ENCODE data around the gene AHRR. TPM values are rescaled to one million over a fixed set of nuclear protein-coding genes. Genes with fewer than 3 reads are reported as not detected.

Gene AHRR
- total RNA-seq, 2 experiments from 2014 or later: 35.7 to 41.6 TPM

DNA sequence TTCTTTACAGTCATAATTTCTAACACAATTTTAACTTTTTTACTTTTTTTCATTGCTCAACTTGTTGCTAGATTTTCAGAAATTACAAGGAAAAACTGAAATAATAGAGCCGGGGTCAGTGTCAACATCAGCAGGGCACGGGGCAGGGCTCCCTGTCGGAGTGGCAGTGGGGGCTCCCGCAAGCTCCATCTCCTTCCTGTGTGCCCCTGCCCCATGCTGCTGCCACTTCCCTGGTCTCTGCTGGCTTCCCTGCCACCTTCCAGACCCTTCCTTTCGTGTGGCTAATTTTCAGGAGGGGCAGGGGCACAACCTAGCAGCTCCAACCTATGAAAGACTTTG lies 120.5 kb downstream of the AHRR start:
- no peak for DNase-seq
- H3K4me1 Mint-ChIP-seq: peaks cover 33% of the 10 kb centered on the region
- H3K27ac Mint-ChIP-seq: peak overlapping the region; percentile 97
- H3K27me3 Mint-ChIP-seq: no peaks in the 10 kb centered on the region
- H3K36me3 Mint-ChIP-seq: peaks cover 7% of the 10 kb centered on the region
- POLR2A ChIA-PET: interaction anchor here (0.7 kb wide), 1 partner anchor 46 kb away, joined by 3 read pairs; no protein-coding TSS in a partner anchor
- no peak for ATAC-seq (ENCODE audit: low read depth)
- no peaks in the 10 kb centered on the region for H3K9me3 Mint-ChIP-seq
- peak overlapping the region; percentile 96 for H3K4me3 Mint-ChIP-seq

DNA sequence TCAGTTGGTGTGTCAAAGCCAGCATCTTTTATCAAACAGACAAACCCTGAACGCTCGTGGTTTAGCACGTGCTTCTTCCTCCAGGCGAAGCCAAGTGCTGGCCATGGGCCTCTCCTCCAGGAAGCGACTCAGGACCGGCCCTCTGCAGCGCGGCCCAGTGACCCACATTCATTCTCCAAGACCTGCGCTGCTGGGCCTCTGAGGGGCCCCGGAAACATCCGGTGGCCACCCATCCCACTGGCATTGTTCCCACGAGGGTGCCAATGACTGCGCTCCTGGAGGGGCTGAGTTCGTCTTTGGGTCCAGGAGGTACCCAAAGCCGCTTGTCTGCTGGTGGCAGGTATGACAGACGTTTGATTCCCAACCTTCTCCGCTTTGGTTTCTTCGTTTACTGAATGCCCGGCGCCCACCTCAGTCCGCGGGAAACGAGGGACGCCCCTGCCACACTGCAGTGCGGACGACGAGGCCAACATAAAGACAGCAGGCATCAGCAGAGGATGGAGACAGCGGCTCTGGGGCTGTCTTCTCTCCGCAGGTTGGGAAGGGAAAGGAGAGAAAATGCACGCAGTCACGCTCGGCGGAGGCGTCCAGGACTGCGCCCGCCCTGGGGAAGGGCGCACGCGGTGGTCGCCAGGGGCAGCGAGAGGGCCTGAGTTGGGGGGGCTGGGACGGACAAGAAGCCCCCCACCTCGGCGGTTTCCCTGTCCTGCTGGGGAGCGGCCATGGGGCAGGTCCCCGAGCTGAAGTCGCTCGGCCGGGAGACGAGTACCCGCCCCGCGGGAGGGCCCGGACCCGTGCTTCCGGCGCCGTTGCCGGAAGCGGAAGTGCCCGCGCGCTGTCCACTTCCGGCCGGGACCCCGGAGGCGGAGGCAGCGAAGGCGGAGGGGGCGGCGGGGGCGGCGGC lies 121.1 kb downstream of the AHRR start, which contains the start of gene EXOC3:
Gene EXOC3 (plus strand): TSS at position 842 of the 904 bp plus-strand sequence. CDS start 3,030 bp downstream, outside the sequence.
- Mint-ChIP-seq H3K27me3 (no peaks in the 10 kb centered on the region), H3K36me3 (peaks cover 7% of the 10 kb centered on the region), H3K4me3 (peak within 1 kb of the TSS; percentile 96), H3K4me1 (peaks cover 34% of the 10 kb centered on the region), H3K9me3 (no peaks in the 10 kb centered on the region), H3K27ac (peak within 1 kb of the TSS; percentile 97)
- POLR2A ChIA-PET: interaction anchor here (0.7 to 1.0 kb wide), 2 partner anchors 29 to 47 kb away, joined by 3 read pairs; no protein-coding TSS in a partner anchor
- peak; percentile 88 for DNase-seq
- ATAC-seq (ENCODE audit: low read depth): peak; percentile 84

DNA sequence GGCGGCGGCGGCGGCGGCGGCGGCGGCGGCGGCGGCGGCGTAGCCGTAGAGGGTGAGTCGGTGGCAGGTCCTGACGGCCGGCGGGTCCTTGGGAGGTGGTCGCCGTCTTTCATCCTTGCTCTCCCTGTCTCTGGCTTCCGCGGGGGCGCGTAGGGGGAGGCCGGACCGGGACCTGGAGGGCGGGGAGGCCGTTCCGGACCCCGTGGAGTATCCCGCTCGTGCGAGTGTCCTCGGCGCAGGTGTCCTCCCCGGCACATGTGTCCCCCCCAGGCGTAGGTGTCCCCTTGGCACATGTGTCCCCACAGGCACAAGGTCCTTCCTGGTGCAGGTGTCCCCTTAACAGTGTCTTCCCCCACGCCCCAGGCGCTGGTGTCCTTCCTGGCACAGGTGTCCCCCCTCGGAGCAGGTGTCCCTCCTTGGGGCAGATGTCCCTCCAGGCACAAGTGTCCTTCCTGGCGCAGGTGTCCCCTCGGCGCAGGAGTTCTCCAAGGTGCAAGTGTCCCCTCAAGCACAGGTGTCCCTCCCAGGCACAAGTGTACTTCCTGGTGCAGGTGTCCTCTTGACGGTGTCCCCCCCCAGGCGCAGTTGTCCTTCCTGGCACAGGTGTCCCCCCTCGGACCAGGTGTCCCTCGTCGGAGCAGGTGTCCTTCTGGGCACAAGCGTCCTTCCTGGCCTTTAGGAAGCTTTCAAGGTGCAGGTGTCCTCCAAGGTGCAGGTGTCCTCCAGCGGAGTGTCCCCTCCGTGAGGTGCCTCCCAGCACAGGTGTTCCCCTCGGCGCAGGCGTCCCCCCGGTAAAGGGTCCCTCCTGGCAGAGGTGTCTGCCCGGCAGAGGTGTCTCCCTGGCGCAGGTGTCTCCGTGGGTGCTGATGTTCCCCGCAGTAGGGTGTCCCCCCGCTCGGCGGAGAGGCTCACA lies 122.0 kb downstream of the AHRR start:
- Mint-ChIP-seq H3K27me3 (no peaks in the 10 kb centered on the region), H3K36me3 (peaks cover 10% of the 10 kb centered on the region)
- POLR2A ChIA-PET: interaction anchor here (1.0 to 1.3 kb wide), 2 partner anchors 28 to 74 kb away, joined by 3 read pairs; no protein-coding TSS in a partner anchor

GRCh38 chr5:444226-444625 lies 122.7 kb downstream of the AHRR start:
- DNase-seq (no peak), ATAC-seq (ENCODE audit: low read depth) (no peak)
- no peaks in the 10 kb centered on the region for H3K27me3 Mint-ChIP-seq
- peaks cover 35% of the 10 kb centered on the region for H3K4me1 Mint-ChIP-seq
- H3K4me3 Mint-ChIP-seq: peak overlapping the region; percentile 96
- H3K27ac Mint-ChIP-seq: peak overlapping the region; percentile 77
- POLR2A ChIA-PET: interaction anchor here (1.3 kb wide), 1 partner anchor 75 kb away, joined by 3 read pairs; no protein-coding TSS in a partner anchor
- H3K9me3 Mint-ChIP-seq: no peaks in the 10 kb centered on the region
- H3K36me3 Mint-ChIP-seq: peaks cover 16% of the 10 kb centered on the region

More for the DNA sequence above, 122.0 kb downstream of the AHRR start:
- Mint-ChIP-seq H3K4me1 (peaks cover 34% of the 10 kb centered on the region), H3K9me3 (no peaks in the 10 kb centered on the region), H3K4me3 (peak overlapping the region; percentile 96), H3K27ac (peak overlapping the region; percentile 78)
- peak; percentile 39 for ATAC-seq (ENCODE audit: low read depth)
- DNase-seq: peak; percentile 61

- Mint-ChIP-seq H3K36me3 (peaks cover 30% of the 10 kb centered on the region), H3K4me3 (no peak overlapping the region), H3K27ac (no peak overlapping the region), H3K4me1 (peaks cover 35% of the 10 kb centered on the region), H3K9me3 (peaks cover 4% of the 10 kb centered on the region), H3K27me3 (no peaks in the 10 kb centered on the region)
- ATAC-seq (ENCODE audit: low read depth) (no peak), DNase-seq (peak; percentile 19)
- POLR2A ChIA-PET: no interaction called here
Measured at GRCh38 chr5:445591-445990, 124.1 kb downstream of the AHRR start.

DNA sequence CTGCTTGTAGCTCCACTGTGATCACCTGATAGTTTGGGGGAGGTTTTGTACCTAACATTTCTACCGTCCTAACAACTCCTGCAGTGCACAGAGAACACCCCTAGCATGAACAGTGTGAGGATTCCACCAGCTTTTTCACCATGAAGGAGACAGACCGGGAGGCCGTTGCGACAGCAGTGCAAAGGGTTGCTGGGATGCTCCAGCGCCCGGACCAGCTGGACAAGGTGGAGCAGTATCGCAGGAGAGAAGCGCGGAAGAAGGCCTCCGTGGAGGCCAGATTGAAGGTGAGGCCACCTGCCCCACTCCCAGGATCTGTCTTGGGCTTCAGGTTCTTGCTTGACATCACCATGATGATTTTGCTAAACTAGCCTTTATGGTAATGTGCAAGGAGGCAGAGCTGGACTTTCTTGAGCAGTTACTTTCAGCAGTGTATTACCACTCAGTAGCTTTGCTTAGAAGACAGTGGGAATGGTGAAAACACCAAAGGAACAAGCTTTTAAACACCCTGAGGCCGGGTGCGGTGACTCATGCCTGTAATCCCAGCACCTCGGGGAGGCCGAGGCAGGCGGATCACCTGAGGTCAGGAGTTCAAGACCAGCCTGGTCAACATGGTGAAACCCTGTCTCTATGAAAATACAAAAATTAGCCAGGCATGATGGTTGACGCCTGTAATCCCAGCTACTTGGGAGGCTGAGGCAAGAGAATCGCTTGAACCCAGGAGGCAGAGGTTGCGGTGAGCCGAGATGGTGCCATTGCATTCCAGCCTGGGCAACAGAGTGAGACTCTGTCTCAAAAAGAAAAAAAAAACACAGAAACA lies 124.8 kb downstream of the AHRR start:
- POLR2A ChIA-PET: interaction anchor here (0.6 to 1.6 kb wide), 5 partner anchors 25 to 228 kb away, joined by 3 to 8 read pairs (median 3); partner anchors contain the start of genes CCDC127, CEP72 and SDHA
- H3K9me3 Mint-ChIP-seq: peaks cover 5% of the 10 kb centered on the region
- no peak for ATAC-seq (ENCODE audit: low read depth)
- peak; percentile 22 for DNase-seq
- peaks cover 37% of the 10 kb centered on the region for H3K36me3 Mint-ChIP-seq
- peak overlapping the region; percentile 9 for H3K27ac Mint-ChIP-seq
- H3K27me3 Mint-ChIP-seq: no peaks in the 10 kb centered on the region
- peaks cover 30% of the 10 kb centered on the region for H3K4me1 Mint-ChIP-seq
- H3K4me3 Mint-ChIP-seq: no peak overlapping the region

GRCh38 chr5:446883-447263 lies 125.4 kb downstream of the AHRR start:
- DNase-seq (peak; percentile 36), ATAC-seq (ENCODE audit: low read depth) (no peak)
- Mint-ChIP-seq H3K4me1 (peaks cover 29% of the 10 kb centered on the region), H3K4me3 (no peak overlapping the region), H3K9me3 (peaks cover 8% of the 10 kb centered on the region), H3K36me3 (peaks cover 43% of the 10 kb centered on the region), H3K27ac (no peak overlapping the region), H3K27me3 (no peaks in the 10 kb centered on the region)
- POLR2A ChIA-PET: interaction anchor here (0.6 to 1.6 kb wide), 5 partner anchors 25 to 229 kb away, joined by 3 to 8 read pairs (median 3); partner anchors contain the start of genes CCDC127, CEP72 and SDHA

GRCh38 chr5:447501-447900 lies 126.0 kb downstream of the AHRR start:
- H3K27ac Mint-ChIP-seq: no peak overlapping the region
- POLR2A ChIA-PET: interaction anchor here (0.7 to 1.6 kb wide), 2 partner anchors 24 to 229 kb away, joined by 3 to 8 read pairs; partner anchors contain the start of genes CCDC127 and SDHA
- no peak overlapping the region for H3K4me3 Mint-ChIP-seq
- H3K27me3 Mint-ChIP-seq: no peaks in the 10 kb centered on the region
- H3K36me3 Mint-ChIP-seq: peaks cover 49% of the 10 kb centered on the region
- peaks cover 33% of the 10 kb centered on the region for H3K4me1 Mint-ChIP-seq
- H3K9me3 Mint-ChIP-seq: peaks cover 13% of the 10 kb centered on the region
- ATAC-seq (ENCODE audit: low read depth) (no peak), DNase-seq (peak; percentile 24)

DNA sequence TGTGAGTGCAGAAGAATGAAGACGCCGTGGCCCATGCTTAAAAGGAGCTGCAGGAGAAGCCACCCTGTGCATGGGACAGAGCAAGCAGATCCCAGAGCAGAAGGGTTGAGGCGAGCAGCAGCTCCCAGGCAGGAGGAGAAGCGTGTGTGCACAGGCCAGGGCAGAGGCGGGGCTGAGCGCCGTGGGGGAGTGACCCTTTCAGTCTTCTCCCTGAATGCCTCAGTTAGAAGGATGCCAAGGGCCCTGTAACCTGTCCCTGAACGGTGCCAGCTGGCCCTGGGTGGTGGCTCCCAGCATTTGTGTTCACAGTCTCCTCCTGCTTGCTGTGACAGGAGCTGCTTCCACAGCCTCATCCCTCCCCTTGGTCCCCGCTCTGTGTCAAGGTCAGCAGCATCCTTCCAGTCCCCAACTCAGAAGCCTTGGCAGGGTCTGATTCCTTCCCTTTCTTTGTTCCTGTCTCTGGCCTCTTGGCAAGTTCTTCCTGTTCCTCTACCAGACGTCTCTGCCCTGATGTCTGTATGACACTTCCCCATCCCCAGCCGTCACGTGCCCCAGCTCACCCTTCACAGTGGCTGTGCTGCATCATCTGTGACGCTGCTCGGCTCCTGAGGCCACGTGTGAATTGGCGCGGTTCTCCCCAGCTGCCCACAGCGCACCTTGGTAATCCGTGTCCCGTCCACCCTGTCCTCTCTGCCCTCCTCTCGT lies 126.7 kb downstream of the AHRR start:
- Mint-ChIP-seq H3K36me3 (peaks cover 56% of the 10 kb centered on the region), H3K27me3 (no peaks in the 10 kb centered on the region), H3K9me3 (peaks cover 13% of the 10 kb centered on the region), H3K4me3 (no peak overlapping the region), H3K4me1 (peaks cover 38% of the 10 kb centered on the region), H3K27ac (no peak overlapping the region)
- DNase-seq: peak; percentile 24
- ATAC-seq (ENCODE audit: low read depth): no peak
- POLR2A ChIA-PET: interaction anchor here (1.0 kb wide), 1 partner anchor 24 kb away, joined by 5 read pairs; no protein-coding TSS in a partner anchor

DNA sequence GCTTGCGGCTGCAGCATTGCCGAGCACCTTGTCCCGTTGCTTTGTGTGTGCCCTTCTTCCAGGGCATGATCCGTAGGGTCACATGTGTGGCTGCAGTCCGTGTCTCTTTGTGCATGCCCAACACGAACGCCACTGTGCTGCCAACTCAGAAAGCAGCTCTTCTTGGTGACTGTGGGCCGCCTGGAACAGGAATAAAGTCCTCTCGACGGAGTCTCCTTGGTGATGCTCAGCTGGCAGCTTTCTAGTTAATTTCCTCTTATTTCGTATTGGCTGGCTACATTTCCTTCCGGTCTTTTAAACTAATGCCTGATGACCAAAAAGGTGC lies 127.2 kb downstream of the AHRR start:
- H3K9me3 Mint-ChIP-seq: peaks cover 13% of the 10 kb centered on the region
- H3K4me3 Mint-ChIP-seq: no peak overlapping the region
- POLR2A ChIA-PET: interaction anchor here (1.0 kb wide), 1 partner anchor 23 kb away, joined by 5 read pairs; no protein-coding TSS in a partner anchor
- H3K4me1 Mint-ChIP-seq: peaks cover 41% of the 10 kb centered on the region
- no peaks in the 10 kb centered on the region for H3K27me3 Mint-ChIP-seq
- no peak for ATAC-seq (ENCODE audit: low read depth)
- peaks cover 61% of the 10 kb centered on the region for H3K36me3 Mint-ChIP-seq
- H3K27ac Mint-ChIP-seq: no peak overlapping the region
- DNase-seq: no peak

GRCh38 chr5:449151-449550 lies 127.6 kb downstream of the AHRR start:
- peaks cover 13% of the 10 kb centered on the region for H3K9me3 Mint-ChIP-seq
- ATAC-seq (ENCODE audit: low read depth) (no peak), DNase-seq (no peak)
- POLR2A ChIA-PET: interaction anchor here (1.0 kb wide), 1 partner anchor 23 kb away, joined by 5 read pairs; no protein-coding TSS in a partner anchor
- peaks cover 64% of the 10 kb centered on the region for H3K36me3 Mint-ChIP-seq
- no peak overlapping the region for H3K4me3 Mint-ChIP-seq
- H3K4me1 Mint-ChIP-seq: peaks cover 42% of the 10 kb centered on the region
- H3K27me3 Mint-ChIP-seq: no peaks in the 10 kb centered on the region
- H3K27ac Mint-ChIP-seq: peak overlapping the region; percentile 39

All from activated naive CD8-positive, alpha-beta T cell treated with anti-CD3 and anti-CD28 coated beads, Interleukin-2, amount 10 ng/mL, durations not matched to agents 7 days and 5 days (primary cell).